Skeletal muscle tissue (tissue), 4 donors: ENCODE measurements around the gene PMFBP1. TPM values are rescaled to one million over a fixed set of nuclear protein-coding genes. Genes with fewer than 3 reads are reported as not detected.

Source experiments
- H3K27ac ChIP-seq: one replicate; pipeline ENCODE4 v1.7.0; 2013; ENCODE audit warnings: mild to moderate bottlenecking, low read depth, low read length, inconsistent platforms
- H3K27me3 ChIP-seq, 3 donors: one replicate each; pipeline ENCODE4 v1.7.0; 2013; ENCODE audit warnings: low read length in 3 of 3; ENCODE audit not compliant: control insufficient read depth in 3 of 3, insufficient read depth in 3 of 3
- H3K36me3 ChIP-seq, 3 donors: one replicate each; pipeline ENCODE4 v1.7.0; 2013; ENCODE audit warnings: low read length in 3 of 3; ENCODE audit not compliant: control insufficient read depth in 3 of 3, insufficient read depth in 3 of 3
- H3K4me1 ChIP-seq, 3 donors: one replicate each; pipeline ENCODE4 v1.7.0; 2013; ENCODE audit warnings: low read length in 3 of 3, mild to moderate bottlenecking in 3 of 3; ENCODE audit not compliant: control insufficient read depth in 3 of 3, insufficient read depth in 3 of 3
- H3K4me3 ChIP-seq, 3 donors: one replicate each; pipeline ENCODE4 v1.7.0; 2013; ENCODE audit warnings: low read length in 3 of 3
- H3K9ac ChIP-seq, 3 donors: one replicate each; pipeline ENCODE4 v1.7.0; 2013; ENCODE audit warnings: low read length in 3 of 3, mild to moderate bottlenecking in 3 of 3, moderate library complexity in 2 of 3, low read depth in 1 of 3
- H3K9me3 ChIP-seq, 3 donors: one replicate each; pipeline ENCODE4 v1.7.0; 2013; ENCODE audit warnings: low read length in 3 of 3; ENCODE audit not compliant: control insufficient read depth in 3 of 3
- total RNA-seq: library from RNA; depleted of rRNA; stranded (reverse); fragments of >200 nt; gene quantifications from one replicate; pipeline ENCODE4 v1.2.3, GENCODE V29; 2014
- donor health status: Osteomylitis.

Gene PMFBP1
- total RNA-seq, 1 donor from 2014 or later = not detected

GRCh38 chr16:72137380-72138063, 34.4 kb downstream of the PMFBP1 start:
- Histone ChIP-seq H3K9me3 (no peaks in the 10 kb centered on the region), H3K4me3 (no peak overlapping the region), H3K27ac (no peak overlapping the region), H3K36me3 (no peaks in the 10 kb centered on the region), H3K9ac (no peak overlapping the region), H3K27me3 (peaks cover 0 to 6% (median 2%) of the 10 kb centered on the region in 3 donors), H3K4me1 (no peaks in the 10 kb centered on the region)

- no peaks in the 10 kb centered on the region for H3K4me1 ChIP-seq
- peaks cover 0 to 6% (median 2%) of the 10 kb centered on the region in 3 donors for H3K27me3 ChIP-seq
- no peak overlapping the region for H3K27ac ChIP-seq
- no peak overlapping the region for H3K4me3 ChIP-seq
- no peak overlapping the region for H3K9ac ChIP-seq
- no peaks in the 10 kb centered on the region for H3K9me3 ChIP-seq
- H3K36me3 ChIP-seq = no peaks in the 10 kb centered on the region
Measured at GRCh38 chr16:72134507-72134906, 37.4 kb downstream of the PMFBP1 start.

- no peaks in the 10 kb centered on the region for H3K9me3 ChIP-seq
- no peaks in the 10 kb centered on the region for H3K36me3 ChIP-seq
- H3K4me1 ChIP-seq = no peaks in the 10 kb centered on the region
- H3K4me3 ChIP-seq = no peak overlapping the region
- H3K9ac ChIP-seq = no peak overlapping the region
- peaks cover 0 to 4% (median 2%) of the 10 kb centered on the region in 3 donors for H3K27me3 ChIP-seq
- H3K27ac ChIP-seq = no peak overlapping the region
Measured at GRCh38 chr16:72132726-72133125, 39.2 kb downstream of the PMFBP1 start.

GRCh38 chr16:72131036-72131435, 40.9 kb downstream of the PMFBP1 start:
- H3K27me3 ChIP-seq = no peaks in the 10 kb centered on the region
- no peak overlapping the region for H3K9ac ChIP-seq
- H3K9me3 ChIP-seq = no peaks in the 10 kb centered on the region
- H3K36me3 ChIP-seq = no peaks in the 10 kb centered on the region
- H3K27ac ChIP-seq = no peak overlapping the region
- no peaks in the 10 kb centered on the region for H3K4me1 ChIP-seq
- no peak overlapping the region for H3K4me3 ChIP-seq

- Histone ChIP-seq H3K27me3 (no peaks in the 10 kb centered on the region), H3K9me3 (no peaks in the 10 kb centered on the region), H3K27ac (no peak overlapping the region), H3K4me3 (no peak overlapping the region), H3K36me3 (no peaks in the 10 kb centered on the region), H3K4me1 (no peaks in the 10 kb centered on the region), H3K9ac (no peak overlapping the region)
Measured at GRCh38 chr16:72129976-72130656, 41.8 kb downstream of the PMFBP1 start.

GRCh38 chr16:72128701-72129100, 43.3 kb downstream of the PMFBP1 start:
- no peaks in the 10 kb centered on the region for H3K4me1 ChIP-seq
- H3K36me3 ChIP-seq = no peaks in the 10 kb centered on the region
- H3K4me3 ChIP-seq = no peak overlapping the region
- H3K27ac ChIP-seq = no peak overlapping the region
- no peaks in the 10 kb centered on the region for H3K27me3 ChIP-seq
- H3K9ac ChIP-seq = no peak overlapping the region
- H3K9me3 ChIP-seq = no peaks in the 10 kb centered on the region

GRCh38 chr16:72126429-72126765, 45.6 kb downstream of the PMFBP1 start:
- Histone ChIP-seq H3K9ac (no peak overlapping the region), H3K36me3 (no peaks in the 10 kb centered on the region), H3K4me3 (no peak overlapping the region), H3K27ac (no peak overlapping the region), H3K9me3 (no peaks in the 10 kb centered on the region), H3K27me3 (no peaks in the 10 kb centered on the region), H3K4me1 (no peaks in the 10 kb centered on the region)

GRCh38 chr16:72125635-72126428, 46.1 kb downstream of the PMFBP1 start:
- Histone ChIP-seq H3K4me1 (no peaks in the 10 kb centered on the region), H3K27ac (no peak overlapping the region), H3K36me3 (no peaks in the 10 kb centered on the region), H3K9me3 (no peaks in the 10 kb centered on the region), H3K9ac (no peak overlapping the region), H3K4me3 (no peak overlapping the region), H3K27me3 (no peaks in the 10 kb centered on the region)

GRCh38 chr16:72124761-72125634, 47.0 kb downstream of the PMFBP1 start:
- peak overlapping the region in 2 of 3 donors; percentile 29 to 31 for H3K4me3 ChIP-seq

More at GRCh38 chr16:72124761-72125634, 47.0 kb downstream of the PMFBP1 start:
- Histone ChIP-seq H3K4me1 (no peaks in the 10 kb centered on the region), H3K27ac (no peak overlapping the region), H3K9ac (peak overlapping the region in 1 of 3 donors; percentile 8), H3K9me3 (no peaks in the 10 kb centered on the region), H3K36me3 (no peaks in the 10 kb centered on the region), H3K27me3 (no peaks in the 10 kb centered on the region)
